MM.1S (cell line): ENCODE results near the gene HOXB3.

Source experiments
- EZH2phosphoT487 ChIP-seq: fragments of 300-600 bp; sonication (generic); IDR thresholded peaks from 2 replicates; pipeline ENCODE4 v1.6.1; 2018; ENCODE audit warnings: antibody characterized with exemption, low read length
- TF ChIP-seq, protein P1 (sequence below): fragments of 300-600 bp; sonication (generic); IDR thresholded peaks from 2 replicates; pipeline ENCODE4 v1.5.1; 2016; ENCODE audit warnings: antibody characterized with exemption, low read length, mixed read lengths

DNA sequence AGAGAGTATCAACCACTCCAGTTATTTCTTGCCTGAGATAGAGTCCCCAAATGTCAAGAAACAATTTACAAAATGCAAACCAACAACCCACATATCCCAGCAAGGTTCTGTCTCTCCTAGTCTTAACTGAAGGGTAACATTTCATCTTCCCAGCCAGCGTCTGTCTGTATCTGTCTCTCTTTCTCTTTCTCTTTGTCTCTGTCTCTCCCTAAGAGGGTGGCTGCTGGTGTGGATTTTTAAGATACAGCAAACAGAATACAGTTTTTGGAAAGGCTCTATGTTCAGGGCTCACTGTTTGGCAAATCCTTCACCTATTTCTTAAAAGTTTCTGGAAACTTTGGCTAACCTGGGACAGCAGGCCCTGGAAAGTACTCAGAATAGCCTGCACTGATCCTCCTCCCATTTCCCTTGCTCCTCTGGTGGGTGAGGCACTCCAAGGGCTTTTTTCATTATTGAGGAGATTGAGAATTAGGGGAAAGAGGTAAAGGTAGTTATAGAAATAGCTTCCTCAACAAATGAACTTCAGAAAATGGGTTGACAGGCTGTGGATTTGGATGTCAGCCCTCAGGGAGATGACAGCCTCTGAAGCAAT lies 18.1 kb downstream of the HOXB3 start:
- TF ChIP-seq, protein P1, sequence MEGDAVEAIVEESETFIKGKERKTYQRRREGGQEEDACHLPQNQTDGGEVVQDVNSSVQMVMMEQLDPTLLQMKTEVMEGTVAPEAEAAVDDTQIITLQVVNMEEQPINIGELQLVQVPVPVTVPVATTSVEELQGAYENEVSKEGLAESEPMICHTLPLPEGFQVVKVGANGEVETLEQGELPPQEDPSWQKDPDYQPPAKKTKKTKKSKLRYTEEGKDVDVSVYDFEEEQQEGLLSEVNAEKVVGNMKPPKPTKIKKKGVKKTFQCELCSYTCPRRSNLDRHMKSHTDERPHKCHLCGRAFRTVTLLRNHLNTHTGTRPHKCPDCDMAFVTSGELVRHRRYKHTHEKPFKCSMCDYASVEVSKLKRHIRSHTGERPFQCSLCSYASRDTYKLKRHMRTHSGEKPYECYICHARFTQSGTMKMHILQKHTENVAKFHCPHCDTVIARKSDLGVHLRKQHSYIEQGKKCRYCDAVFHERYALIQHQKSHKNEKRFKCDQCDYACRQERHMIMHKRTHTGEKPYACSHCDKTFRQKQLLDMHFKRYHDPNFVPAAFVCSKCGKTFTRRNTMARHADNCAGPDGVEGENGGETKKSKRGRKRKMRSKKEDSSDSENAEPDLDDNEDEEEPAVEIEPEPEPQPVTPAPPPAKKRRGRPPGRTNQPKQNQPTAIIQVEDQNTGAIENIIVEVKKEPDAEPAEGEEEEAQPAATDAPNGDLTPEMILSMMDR: no peak
- no peak for TF ChIP-seq EZH2phosphoT487
